ENCODE data around the gene SELPLG.

DNA sequence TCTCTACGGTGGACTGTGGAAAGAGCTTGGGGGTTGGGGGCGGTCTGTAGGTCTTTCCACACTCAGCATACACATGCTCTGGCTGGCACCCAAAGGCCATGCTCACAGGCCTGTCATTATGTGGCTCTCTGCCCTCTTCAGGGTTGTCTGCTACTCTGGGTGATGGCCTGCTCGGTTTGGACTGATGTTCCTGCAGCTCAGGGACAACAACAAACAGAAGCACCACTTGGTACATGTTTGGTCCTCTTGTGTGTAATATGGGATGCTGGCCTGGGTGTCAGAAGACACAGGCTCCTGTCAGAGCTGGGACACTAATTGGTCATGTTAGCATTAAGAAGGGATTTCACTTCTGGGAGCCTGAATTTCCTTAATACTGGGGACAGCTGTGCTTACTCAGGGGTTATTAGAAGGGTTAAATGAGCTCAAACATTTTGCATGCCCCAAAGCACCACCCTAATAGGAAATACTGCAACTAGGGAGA lies 32.7 kb upstream of the SELPLG start:
- TF ChIP-seq POLR2A (IDR thresholded peaks at IDR 0.05; ENCODE audit: low read length) (no peak), GATA1 (IDR thresholded peaks at IDR 0.05; ENCODE audit: low read depth, low read length) (no peak)

All from erythroblast (primary cell).